Thyroid gland (tissue), 4 donors: ENCODE measurements around the gene TCHP. TPM values are rescaled to one million over a fixed set of nuclear protein-coding genes. Genes with fewer than 3 reads are reported as not detected.
A peak's percentile ranks its signal among the peaks of the same experiment; 100 is the strongest.
"Not testable (repeated sequence)": the region's sequence is repeated elsewhere in the genome, so short reads cannot be mapped to it uniquely, and the experiment has no call there.

Experiments
- DNase-seq, 2 donors: peaks; one replicate each; pipeline ENCODE4 v3.0.0-alpha.2; 2019
- H3K27ac ChIP-seq, 3 donors: fragments of 200-600 bp; sonication (generic); 1 replicate in 2 of 3; 2 replicates in 1 of 3; pipeline ENCODE4 v1.5.1; 2016 to 2019; ENCODE audit warnings: mild to moderate bottlenecking in 1 of 3, moderate library complexity in 1 of 3
- H3K27me3 ChIP-seq: fragments of 200-600 bp; sonication (generic); one replicate; pipeline ENCODE4 v1.5.1; 2019
- H3K36me3 ChIP-seq, 2 donors: fragments of 200-600 bp; sonication (generic); one replicate each; pipeline ENCODE4 v1.5.1; 2016 to 2019
- H3K4me1 ChIP-seq, 2 donors: fragments of 200-600 bp; sonication (generic); one replicate each; pipeline ENCODE4 v1.5.1; 2017 to 2019
- H3K4me3 ChIP-seq, 3 donors: fragments of 200-600 bp; sonication (generic); replicated peaks in 1 of 3; 1 replicate in 2 of 3; 2 replicates in 1 of 3; pipeline ENCODE4 v1.5.1; 2016; ENCODE audit warnings: mild to moderate bottlenecking in 1 of 3
- H3K9me3 ChIP-seq: fragments of 200-600 bp; sonication (generic); one replicate; pipeline ENCODE4 v1.5.1; 2017
- POLR2A ChIP-seq, 2 donors: fragments of 450-650 bp; IDR thresholded peaks; one replicate each; pipeline ENCODE4 v1.6.1; 2017; ENCODE audit warnings: antibody characterized with exemption in 2 of 2, mild to moderate bottlenecking in 2 of 2, moderate library complexity in 1 of 2
- WGBS, 2 donors: methylation state at CpG; one replicate each; pipeline ENCODE4 v1.1.5; 2017; 5-methylcytosine and 5-hydroxymethylcytosine counted together
- intact Hi-C: fragments of 100-400 bp; cut with DNase I; formaldehyde crosslinking; loops from one replicate; pipeline ENCODE4 v1.15.1; 2023
- total RNA-seq, 4 donors: library from RNA; depleted of rRNA; stranded (reverse); fragments of >200 nt; gene quantifications; one replicate each; pipeline ENCODE4 v1.2.3, GENCODE V29; 2016
- TF ChIP-seq, protein P1 (sequence below), 6 experiments: fragments of 200-600 bp in 3 of 6; fragments of 450-650 bp in 3 of 6; sonication (generic) in 3 of 6; IDR thresholded peaks; one replicate each; pipeline ENCODE4 v1.5.1; 2016 to 2019; ENCODE audit warnings: antibody characterized with exemption in 6 of 6, mild to moderate bottlenecking in 2 of 6, inconsistent platforms in 1 of 6, moderate library complexity in 1 of 6

The TCHP gene
- total RNA-seq, 4 donors from 2014 or later: 16.4 to 25.8 (median 24.3) TPM

DNA sequence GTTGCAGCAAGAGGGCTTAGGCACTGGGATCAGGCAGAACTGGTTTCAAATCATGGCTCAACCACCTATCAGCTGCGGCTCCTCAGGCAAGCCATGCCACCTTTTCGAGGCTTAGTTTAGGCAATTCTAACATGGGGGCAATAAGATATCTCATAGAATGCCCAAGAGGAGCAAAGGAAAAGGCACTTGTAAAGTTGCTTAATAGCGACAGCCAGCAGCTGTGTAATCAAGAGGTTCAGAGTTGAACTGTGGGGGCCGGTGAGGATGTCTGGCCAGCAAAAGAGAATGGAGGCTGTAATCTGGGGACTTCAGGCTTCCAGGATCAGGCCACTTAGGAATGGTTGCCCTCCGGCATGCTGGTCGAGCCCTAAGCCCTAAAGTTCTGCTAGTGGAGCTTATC, 3.0 kb upstream of the TCHP start:
- 88 to 94% methylated on average over 6 of the region's 6 CpGs for WGBS, 2 donors
- TF ChIP-seq POLR2A (IDR thresholded peaks at IDR 0.05): no peak
- TF ChIP-seq, protein P1, sequence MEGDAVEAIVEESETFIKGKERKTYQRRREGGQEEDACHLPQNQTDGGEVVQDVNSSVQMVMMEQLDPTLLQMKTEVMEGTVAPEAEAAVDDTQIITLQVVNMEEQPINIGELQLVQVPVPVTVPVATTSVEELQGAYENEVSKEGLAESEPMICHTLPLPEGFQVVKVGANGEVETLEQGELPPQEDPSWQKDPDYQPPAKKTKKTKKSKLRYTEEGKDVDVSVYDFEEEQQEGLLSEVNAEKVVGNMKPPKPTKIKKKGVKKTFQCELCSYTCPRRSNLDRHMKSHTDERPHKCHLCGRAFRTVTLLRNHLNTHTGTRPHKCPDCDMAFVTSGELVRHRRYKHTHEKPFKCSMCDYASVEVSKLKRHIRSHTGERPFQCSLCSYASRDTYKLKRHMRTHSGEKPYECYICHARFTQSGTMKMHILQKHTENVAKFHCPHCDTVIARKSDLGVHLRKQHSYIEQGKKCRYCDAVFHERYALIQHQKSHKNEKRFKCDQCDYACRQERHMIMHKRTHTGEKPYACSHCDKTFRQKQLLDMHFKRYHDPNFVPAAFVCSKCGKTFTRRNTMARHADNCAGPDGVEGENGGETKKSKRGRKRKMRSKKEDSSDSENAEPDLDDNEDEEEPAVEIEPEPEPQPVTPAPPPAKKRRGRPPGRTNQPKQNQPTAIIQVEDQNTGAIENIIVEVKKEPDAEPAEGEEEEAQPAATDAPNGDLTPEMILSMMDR (IDR thresholded peaks at IDR 0.05): no peak
- H3K9me3 ChIP-seq: no peaks in the 10 kb centered on the region
- H3K4me3 ChIP-seq: no peak overlapping the region
- no peak for DNase-seq
- H3K27me3 ChIP-seq: no peaks in the 10 kb centered on the region
- no peaks in the 10 kb centered on the region for H3K36me3 ChIP-seq
- no peak overlapping the region for H3K27ac ChIP-seq
- peaks cover 9 to 18% of the 10 kb centered on the region in 2 donors for H3K4me1 ChIP-seq
- intact Hi-C loops: no loop called here

DNA sequence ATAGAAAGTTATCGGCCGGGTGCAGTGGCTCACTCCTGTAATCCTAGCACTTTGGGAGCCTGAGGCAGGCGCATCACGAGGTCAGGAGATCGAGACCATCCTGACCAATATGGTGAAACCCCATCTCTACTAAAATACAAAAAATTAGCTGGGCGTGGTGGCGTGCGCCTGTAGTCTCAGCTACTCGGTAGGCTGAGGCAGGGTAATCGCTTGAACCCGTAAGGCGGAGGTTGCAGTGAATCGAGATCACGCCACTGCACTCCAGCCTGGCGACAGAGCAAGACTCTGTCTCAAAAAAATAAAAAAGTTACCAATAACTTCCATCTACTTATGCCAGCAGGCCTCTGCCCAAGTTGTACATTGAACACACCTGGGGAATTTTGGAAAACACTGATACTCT, 729 bp upstream of the TCHP start:
- Histone ChIP-seq H3K4me1 (peaks cover 9 to 20% of the 10 kb centered on the region in 2 donors), H3K36me3 (peaks cover 7 to 15% of the 10 kb centered on the region in 2 donors), H3K4me3 (peak overlapping the region in 1 of 3 donors; percentile 77)
- intact Hi-C loops, H3K9me3 ChIP-seq, H3K27ac ChIP-seq, H3K27me3 ChIP-seq, DNase-seq: not testable (repeated sequence)
- 91 to 94% methylated on average over 15 of the region's 15 CpGs for WGBS, 2 donors

DNA sequence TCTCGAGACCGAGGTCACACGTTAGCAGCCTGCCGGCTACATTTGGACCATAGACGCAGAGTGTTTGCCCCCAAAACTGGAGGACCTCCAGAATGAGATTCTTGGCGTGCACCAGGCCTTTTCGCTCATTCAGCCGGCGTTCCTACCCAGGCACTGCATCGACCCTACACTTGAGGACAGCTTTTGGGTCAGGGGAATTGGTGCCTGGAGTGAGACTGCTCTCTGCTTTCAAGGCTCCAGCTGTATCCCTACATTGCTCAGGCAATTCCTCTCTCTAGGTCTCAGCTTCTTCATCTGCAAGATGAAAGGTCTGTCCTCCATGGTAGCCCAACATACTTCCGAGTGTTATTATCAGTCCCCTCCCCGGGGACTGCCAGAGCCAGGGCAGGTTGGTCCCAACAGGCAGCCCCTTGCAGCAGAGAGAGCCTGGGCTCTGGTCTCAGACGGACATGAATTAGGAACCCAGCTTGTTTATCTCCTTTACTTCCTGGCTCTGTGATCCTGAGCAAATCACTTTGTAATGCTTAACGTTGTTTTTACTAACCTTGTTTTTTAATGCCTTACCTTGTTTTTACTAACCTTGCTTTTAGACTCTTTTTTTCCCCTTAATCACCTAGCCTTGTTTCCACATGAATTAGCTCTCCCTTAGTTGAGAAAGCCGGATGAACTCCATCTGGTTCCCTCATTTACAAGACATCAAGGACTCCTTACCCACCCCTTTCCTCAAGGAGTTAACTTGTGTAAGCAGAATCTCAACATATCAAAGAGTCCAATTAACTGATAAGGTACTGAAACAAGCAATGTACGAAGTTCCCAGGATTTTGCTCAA, 892 bp downstream of the TCHP start:
- DNase-seq: no peak

DNA sequence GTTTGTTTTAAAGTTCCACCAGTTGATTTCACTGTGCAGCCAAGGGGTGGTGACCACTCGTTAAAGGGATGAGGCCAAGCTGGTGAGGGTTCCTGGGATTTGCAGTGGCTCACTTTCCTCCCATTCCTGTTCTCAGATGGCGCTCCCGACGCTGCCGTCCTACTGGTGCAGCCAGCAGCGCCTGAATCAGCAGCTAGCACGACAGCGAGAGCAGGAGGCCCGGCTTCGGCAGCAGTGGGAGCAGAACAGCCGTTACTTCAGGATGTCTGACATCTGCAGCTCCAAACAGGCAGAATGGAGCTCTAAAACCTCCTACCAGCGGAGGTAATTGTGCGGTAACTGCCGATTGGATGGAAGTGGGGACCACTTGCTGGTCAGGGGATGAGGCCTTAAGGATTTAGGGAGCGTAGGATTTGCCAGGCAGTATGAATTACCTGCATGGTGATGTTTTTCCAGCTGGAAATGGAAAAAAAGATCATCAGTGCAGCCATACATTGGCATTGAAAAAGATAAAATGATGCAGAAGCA, 2.9 kb downstream of the TCHP start:
- no peaks in the 10 kb centered on the region for H3K27me3 ChIP-seq
- DNase-seq: no peak
- H3K4me3 ChIP-seq: no peak overlapping the region
- H3K4me1 ChIP-seq: peaks cover 9 to 20% of the 10 kb centered on the region in 2 donors
- no peak overlapping the region for H3K27ac ChIP-seq
- 80 to 85% methylated on average over 13 to 14 of the region's 15 CpGs for WGBS, 2 donors
- peaks cover 27 to 46% of the 10 kb centered on the region in 2 donors for H3K36me3 ChIP-seq
- intact Hi-C loops: no loop called here
- no peaks in the 10 kb centered on the region for H3K9me3 ChIP-seq
- TF ChIP-seq POLR2A (IDR thresholded peaks at IDR 0.05): no peak
- TF ChIP-seq, protein P1 (IDR thresholded peaks at IDR 0.05): no peak

More for the DNA sequence above, 892 bp downstream of the TCHP start:
- H3K36me3 ChIP-seq: peaks cover 21 to 27% of the 10 kb centered on the region in 2 donors
- intact Hi-C loops: no loop called here
- H3K4me1 ChIP-seq: peaks cover 9 to 20% of the 10 kb centered on the region in 2 donors
- H3K27me3 ChIP-seq: no peaks in the 10 kb centered on the region
- 5% methylated on average over 10 to 16 of the region's 16 CpGs for WGBS, 2 donors
- H3K9me3 ChIP-seq: no peaks in the 10 kb centered on the region
- TF ChIP-seq, protein P1 (IDR thresholded peaks at IDR 0.05): no peak
- no peak for TF ChIP-seq POLR2A (IDR thresholded peaks at IDR 0.05)
- peak overlapping the region in 1 of 3 donors; percentile 79 for H3K27ac ChIP-seq
- H3K4me3 ChIP-seq: peak overlapping the region; percentile 56 to 95 (median 77)

DNA sequence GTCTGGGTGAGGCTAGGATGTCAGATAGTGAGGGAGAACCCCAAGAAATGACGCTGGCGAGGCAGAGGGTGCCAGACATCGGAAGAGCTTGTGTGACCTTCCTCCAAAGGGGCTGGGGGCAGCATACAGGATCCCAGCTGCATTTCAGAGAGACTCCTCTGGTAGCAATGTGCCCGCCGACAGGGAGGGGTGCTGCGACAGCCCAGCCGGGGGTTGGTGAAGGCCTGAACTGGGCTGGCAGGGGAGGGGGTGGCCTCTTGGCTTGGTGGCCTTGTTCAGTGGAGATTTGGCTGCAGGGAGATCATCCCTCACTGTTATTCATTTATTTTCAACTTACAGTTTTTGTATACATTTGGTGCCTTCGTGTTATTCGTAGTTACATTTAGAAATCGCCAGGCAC, 5.2 kb downstream of the TCHP start:
- H3K36me3 ChIP-seq: peaks cover 29 to 52% of the 10 kb centered on the region in 2 donors
- H3K4me1 ChIP-seq: peaks cover 9 to 16% of the 10 kb centered on the region in 2 donors
- no peak for TF ChIP-seq POLR2A (IDR thresholded peaks at IDR 0.05)
- TF ChIP-seq, protein P1 (IDR thresholded peaks at IDR 0.05): no peak
- 96 to 97% methylated on average over 10 of the region's 10 CpGs for WGBS, 2 donors
- no peak overlapping the region for H3K4me3 ChIP-seq
- no peak for DNase-seq
- no peaks in the 10 kb centered on the region for H3K9me3 ChIP-seq
- H3K27ac ChIP-seq: no peak overlapping the region
- H3K27me3 ChIP-seq: no peaks in the 10 kb centered on the region
- intact Hi-C loops: no loop called here
